GM12878 (cell line): ENCODE measurements around the gene STK32B.

ENCODE experiments used
- CBFB ChIP-seq: IDR thresholded peaks from 2 replicates; pipeline ENCODE4 v1.6.1; 2016; ENCODE audit warnings: antibody characterized with exemption, low read depth
- CTCF ChIP-seq, 3 experiments: IDR thresholded peaks in 2 of 3; conservative IDR thresholded peaks in 1 of 3; 2 replicates each; pipeline ENCODE4 v1.5.1; 2011; ENCODE audit warnings: low read depth in 3 of 3, low read length in 3 of 3, mild to moderate bottlenecking in 3 of 3, control low read depth in 2 of 3, moderate library complexity in 2 of 3, inconsistent platforms in 1 of 3, mixed read lengths in 1 of 3; ENCODE audit not compliant: control insufficient read depth in 2 of 3, insufficient read depth in 1 of 3; ENCODE audit errors: extremely low read depth in 1 of 3
- EED ChIP-seq: sonication (generic); IDR thresholded peaks from 2 replicates; pipeline ENCODE4 v1.6.1; 2016; ENCODE audit warnings: antibody characterized with exemption, low read depth
- EGR1 ChIP-seq, 2 experiments: IDR thresholded peaks; 1 replicate in 1 of 2; 2 replicates in 1 of 2; pipeline ENCODE4 v1.6.1; 2011 to 2012; ENCODE audit warnings: low read depth in 2 of 2, low read length in 2 of 2, borderline replicate concordance in 1 of 2, mild to moderate bottlenecking in 1 of 2, moderate library complexity in 1 of 2
- RFX5 ChIP-seq: IDR thresholded peaks from 2 replicates; pipeline ENCODE4 v1.6.1; 2011; ENCODE audit warnings: low read depth, low read length, improper control_type of control experiment
- ZNF274 ChIP-seq: IDR thresholded peaks from one replicate; pipeline ENCODE4 v1.8.0; 2011; ENCODE audit not compliant: insufficient read length, insufficient read depth

DNA sequence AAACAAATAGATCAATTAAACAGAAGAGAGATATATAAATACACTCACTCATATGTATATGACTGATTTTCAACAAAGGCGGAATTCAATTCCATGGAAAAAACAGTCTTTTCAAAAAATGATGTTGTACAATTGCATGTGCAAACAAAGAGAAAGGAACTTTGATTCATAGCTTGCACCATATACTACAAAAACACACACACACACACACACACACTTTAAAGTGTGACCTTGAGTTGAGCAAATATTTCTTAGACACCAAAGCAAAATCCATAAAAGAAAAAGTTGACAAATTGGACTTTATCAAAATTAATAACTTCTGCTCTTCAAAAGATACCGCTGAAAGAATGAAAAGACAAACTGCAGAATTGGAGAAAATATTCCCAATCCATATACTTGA lies 488.3 kb downstream of the STK32B start:
- TF ChIP-seq CTCF (IDR thresholded peaks at IDR 0.05 in 2 of 3, conservative IDR thresholded peaks at IDR 0.05 in 1 of 3; ENCODE audit: control insufficient read depth in 2 of 3, extremely low read depth in 1 of 3, insufficient read depth in 1 of 3, low read depth in 3 of 3, low read length in 3 of 3): no peak
- TF ChIP-seq CBFB: no peak
- no peak for TF ChIP-seq EGR1 (IDR thresholded peaks at IDR 0.05; ENCODE audit: borderline replicate concordance in 1 of 2, low read depth in 2 of 2, low read length in 2 of 2)
- no peak for TF ChIP-seq EED
- TF ChIP-seq ZNF274: no peak
- TF ChIP-seq RFX5: no peak
